HG03103 (cell line): ENCODE measurements around the gene AHRR.
"Not testable (repeated sequence)": the region's sequence is repeated elsewhere in the genome, so short reads cannot be mapped to it uniquely, and the experiment has no call there.

Experiments
- ATAC-seq: cut with Tn5 transposase; IDR thresholded peaks from one replicate; pipeline ENCODE4 v1.9.1; 2021; ENCODE audit warnings: low read depth; ENCODE audit not compliant: unreplicated experiment

Gene AHRR

GRCh38 chr5:321230-321725 lies at the start of gene AHRR:
TSS of gene AHRR (plus strand) at chr5:321714. CDS start at chr5:343903, 22,189 bp downstream.
- ATAC-seq, result peak; percentile 36

- ATAC-seq, result not testable (repeated sequence)
Observed at GRCh38 chr5:271828-272167, 49.7 kb upstream of the AHRR start.

GRCh38 chr5:273091-273490 lies 48.4 kb upstream of the AHRR start:
- not testable (repeated sequence) for ATAC-seq

- not testable (repeated sequence) for ATAC-seq
Observed at GRCh38 chr5:273491-273890, 48.0 kb upstream of the AHRR start.

GRCh38 chr5:274346-274745 lies 47.2 kb upstream of the AHRR start:
- not testable (repeated sequence) for ATAC-seq

GRCh38 chr5:278646-279045 lies 42.9 kb upstream of the AHRR start:
- no peak for ATAC-seq

GRCh38 chr5:279051-279665 lies 42.4 kb upstream of the AHRR start:
- not testable (repeated sequence) for ATAC-seq

- no peak for ATAC-seq
Observed at GRCh38 chr5:285991-286557, 35.4 kb upstream of the AHRR start.

- not testable (repeated sequence) for ATAC-seq
Observed at GRCh38 chr5:290200-290599, 31.3 kb upstream of the AHRR start.

GRCh38 chr5:291345-291744 lies 30.2 kb upstream of the AHRR start:
- ATAC-seq, result not testable (repeated sequence)

GRCh38 chr5:294788-295187 lies 26.7 kb upstream of the AHRR start:
- not testable (repeated sequence) for ATAC-seq

GRCh38 chr5:296207-296606 lies 25.3 kb upstream of the AHRR start:
- not testable (repeated sequence) for ATAC-seq

- not testable (repeated sequence) for ATAC-seq
Observed at GRCh38 chr5:296954-297353, 24.6 kb upstream of the AHRR start.

- ATAC-seq, result not testable (repeated sequence)
Observed at GRCh38 chr5:297448-297847, 24.1 kb upstream of the AHRR start.

- not testable (repeated sequence) for ATAC-seq
Observed at GRCh38 chr5:297991-298736, 23.4 kb upstream of the AHRR start.

GRCh38 chr5:298737-299125 lies 22.8 kb upstream of the AHRR start:
- ATAC-seq, result no peak

- not testable (repeated sequence) for ATAC-seq
Observed at GRCh38 chr5:299921-300320, 21.6 kb upstream of the AHRR start.

GRCh38 chr5:300691-301435 lies 20.7 kb upstream of the AHRR start:
- ATAC-seq, result not testable (repeated sequence)

GRCh38 chr5:302416-302815 lies 19.1 kb upstream of the AHRR start:
- ATAC-seq, result not testable (repeated sequence)

- ATAC-seq, result no peak
Observed at GRCh38 chr5:302966-303365, 18.5 kb upstream of the AHRR start.

GRCh38 chr5:303741-304140 lies 17.8 kb upstream of the AHRR start:
- not testable (repeated sequence) for ATAC-seq
